Measurements from ENCODE around the gene TMEM60.

GRCh38 chr7:77813180-77813579 lies 14.9 kb upstream of the TMEM60 start:
- no peak for TF ChIP-seq CTCF (IDR thresholded peaks at IDR 0.05)
- TF ChIP-seq POLR2A (IDR thresholded peaks at IDR 0.05), result no peak
